Choroid plexus epithelial cell (primary cell): Measurements from ENCODE around the gene CTPS1.

ENCODE experiments used
- DNase-seq: peaks from one replicate; pipeline ENCODE4 v3.0.0-alpha.2; 2010; ENCODE audit warnings: low read depth
- H3K4me3 ChIP-seq: 2 replicates; pipeline ENCODE4 v1.5.1; 2011; ENCODE audit warnings: low read depth, mild to moderate bottlenecking, control low read depth, low read length, moderate library complexity
- TF ChIP-seq, protein P1 (sequence below): conservative IDR thresholded peaks from 2 replicates; pipeline ENCODE4 v1.5.1; 2011; ENCODE audit warnings: low read depth, mild to moderate bottlenecking, control low read depth, inconsistent platforms, low read length, moderate library complexity

The CTPS1 gene

GRCh38 chr1:40939320-40940059 lies 40.0 kb upstream of the CTPS1 start:
- peak; percentile 90 for DNase-seq
- no peak overlapping the region for H3K4me3 ChIP-seq
- TF ChIP-seq, protein P1, sequence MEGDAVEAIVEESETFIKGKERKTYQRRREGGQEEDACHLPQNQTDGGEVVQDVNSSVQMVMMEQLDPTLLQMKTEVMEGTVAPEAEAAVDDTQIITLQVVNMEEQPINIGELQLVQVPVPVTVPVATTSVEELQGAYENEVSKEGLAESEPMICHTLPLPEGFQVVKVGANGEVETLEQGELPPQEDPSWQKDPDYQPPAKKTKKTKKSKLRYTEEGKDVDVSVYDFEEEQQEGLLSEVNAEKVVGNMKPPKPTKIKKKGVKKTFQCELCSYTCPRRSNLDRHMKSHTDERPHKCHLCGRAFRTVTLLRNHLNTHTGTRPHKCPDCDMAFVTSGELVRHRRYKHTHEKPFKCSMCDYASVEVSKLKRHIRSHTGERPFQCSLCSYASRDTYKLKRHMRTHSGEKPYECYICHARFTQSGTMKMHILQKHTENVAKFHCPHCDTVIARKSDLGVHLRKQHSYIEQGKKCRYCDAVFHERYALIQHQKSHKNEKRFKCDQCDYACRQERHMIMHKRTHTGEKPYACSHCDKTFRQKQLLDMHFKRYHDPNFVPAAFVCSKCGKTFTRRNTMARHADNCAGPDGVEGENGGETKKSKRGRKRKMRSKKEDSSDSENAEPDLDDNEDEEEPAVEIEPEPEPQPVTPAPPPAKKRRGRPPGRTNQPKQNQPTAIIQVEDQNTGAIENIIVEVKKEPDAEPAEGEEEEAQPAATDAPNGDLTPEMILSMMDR = no peak

GRCh38 chr1:40944326-40944725 lies 35.2 kb upstream of the CTPS1 start:
- no peak overlapping the region for H3K4me3 ChIP-seq
- TF ChIP-seq, protein P1 = peak; percentile 55
- peak; percentile 99 for DNase-seq

GRCh38 chr1:40944841-40945430 lies 34.6 kb upstream of the CTPS1 start:
- TF ChIP-seq, protein P1 = no peak
- H3K4me3 ChIP-seq = no peak overlapping the region
- DNase-seq = peak; percentile 63

GRCh38 chr1:40945491-40945973 lies 34.0 kb upstream of the CTPS1 start:
- H3K4me3 ChIP-seq = no peak overlapping the region
- TF ChIP-seq, protein P1 = no peak
- peak; percentile 36 for DNase-seq

DNA sequence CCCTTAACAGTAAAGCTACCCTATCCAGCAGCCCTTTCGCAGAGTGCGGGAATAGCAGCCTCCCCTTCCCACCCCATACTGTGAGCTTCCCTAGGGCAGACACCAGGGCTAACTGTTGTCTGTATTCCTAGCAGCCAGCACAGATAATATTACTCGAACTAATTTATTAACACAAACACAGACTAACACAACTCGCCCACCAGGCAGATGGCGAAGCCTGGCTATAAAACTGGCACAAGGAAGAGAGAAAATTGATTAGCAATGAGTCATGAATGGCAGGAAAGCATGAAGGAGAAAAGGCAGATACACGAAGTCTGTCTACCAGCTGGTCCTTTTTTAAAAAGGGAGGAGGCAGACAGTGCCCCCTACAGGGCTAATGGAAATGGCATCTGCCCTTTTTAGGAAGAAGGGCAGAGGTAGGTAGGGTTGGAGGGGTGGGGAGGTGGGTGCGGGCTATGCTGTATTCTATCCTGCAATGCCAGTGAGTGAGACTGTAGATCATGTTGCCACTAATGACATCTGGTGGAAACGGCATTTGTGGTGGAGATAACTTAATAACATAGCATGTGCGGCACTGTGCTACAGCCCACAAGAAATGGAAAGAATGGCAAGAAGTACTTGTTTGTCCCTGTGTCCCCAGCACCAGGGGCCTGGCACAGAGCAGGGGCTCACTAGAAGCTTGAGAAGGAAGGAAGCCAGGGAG lies 30.6 kb upstream of the CTPS1 start:
- no peak overlapping the region for H3K4me3 ChIP-seq
- DNase-seq = peak; percentile 83
- TF ChIP-seq, protein P1 = peak; percentile 84

DNA sequence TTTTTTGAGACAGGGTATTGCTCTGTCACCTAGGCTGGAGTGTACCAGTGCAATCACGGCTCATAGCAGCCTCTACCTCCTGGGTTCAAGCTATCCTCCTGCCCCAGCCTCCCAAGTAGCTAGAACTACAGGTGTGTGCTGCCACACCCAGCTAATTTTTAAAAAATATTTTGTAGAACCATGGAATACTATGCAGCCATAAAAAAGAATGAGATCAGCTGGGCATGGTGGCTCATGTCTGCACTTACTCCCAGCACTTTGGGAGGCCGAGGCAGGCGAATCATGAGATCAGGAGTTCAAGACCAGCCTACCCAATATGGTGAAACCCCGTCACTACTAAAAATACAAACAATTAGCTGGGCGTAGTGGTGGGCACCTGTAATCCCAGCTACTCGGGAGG lies 29.9 kb upstream of the CTPS1 start:
- TF ChIP-seq, protein P1 = no peak
- no peak for DNase-seq
- H3K4me3 ChIP-seq = no peak overlapping the region
